GM18867 (cell line): ENCODE results near the gene PLEKHH3.
A peak's percentile ranks its signal among the peaks of the same experiment; 100 is the strongest.
"Not testable (repeated sequence)": the region's sequence is repeated elsewhere in the genome, so short reads cannot be mapped to it uniquely, and the experiment has no call there.

Experiments used
- ATAC-seq: cut with Tn5 transposase; IDR thresholded peaks from one replicate; pipeline ENCODE4 v1.9.1; 2021; ENCODE audit warnings: mild to moderate bottlenecking, moderate library complexity; ENCODE audit not compliant: unreplicated experiment

PLEKHH3 gene

GRCh38 chr17:42672038-42672437 lies 4.8 kb downstream of the PLEKHH3 start:
- no peak for ATAC-seq

GRCh38 chr17:42670789-42671657 lies 5.8 kb downstream of the PLEKHH3 start:
- no peak for ATAC-seq

GRCh38 chr17:42669977-42670788 lies 6.6 kb downstream of the PLEKHH3 start:
- ATAC-seq: no peak

GRCh38 chr17:42669705-42669976 lies 7.2 kb downstream of the PLEKHH3 start:
- ATAC-seq: no peak

GRCh38 chr17:42667088-42667951 lies 9.5 kb downstream of the PLEKHH3 start:
- ATAC-seq: no peak

- not testable (repeated sequence) for ATAC-seq
Measured at GRCh38 chr17:42666126-42666525, 10.7 kb downstream of the PLEKHH3 start.

- ATAC-seq: no peak
Measured at GRCh38 chr17:42665581-42666001, 11.2 kb downstream of the PLEKHH3 start.

GRCh38 chr17:42660692-42661345 lies 16.0 kb downstream of the PLEKHH3 start:
- ATAC-seq: no peak

- not testable (repeated sequence) for ATAC-seq
Measured at GRCh38 chr17:42659932-42660274, 16.9 kb downstream of the PLEKHH3 start.

- ATAC-seq: peak; percentile 60
Measured at GRCh38 chr17:42659079-42659931, 17.5 kb downstream of the PLEKHH3 start, which contains the start of gene TUBG2. Gene TUBG2, plus strand, starts transcription at chr17:42659284. Its CDS starts 220 bp downstream, at chr17:42659504.

- ATAC-seq: no peak
Measured at GRCh38 chr17:42657824-42658588, 18.8 kb downstream of the PLEKHH3 start.

- no peak for ATAC-seq
Measured at GRCh38 chr17:42655528-42655927, 21.3 kb downstream of the PLEKHH3 start.

GRCh38 chr17:42653179-42654124 lies 23.3 kb downstream of the PLEKHH3 start:
- ATAC-seq: no peak

GRCh38 chr17:42651392-42651791 lies 25.4 kb downstream of the PLEKHH3 start:
- ATAC-seq: no peak

GRCh38 chr17:42647778-42648177 lies 29.0 kb downstream of the PLEKHH3 start:
- ATAC-seq: no peak

GRCh38 chr17:42642336-42642735 lies 34.5 kb downstream of the PLEKHH3 start:
- ATAC-seq: no peak

GRCh38 chr17:42640121-42640520 lies 36.7 kb downstream of the PLEKHH3 start:
- ATAC-seq: no peak
